HG02798 (cell line): ENCODE data around the gene SEMA3F.

ENCODE experiments used
- ATAC-seq: cut with Tn5 transposase; IDR thresholded peaks from one replicate; pipeline ENCODE4 v1.9.1; 2021; ENCODE audit warnings: mild to moderate bottlenecking; ENCODE audit not compliant: unreplicated experiment, poor library complexity

The SEMA3F gene

DNA sequence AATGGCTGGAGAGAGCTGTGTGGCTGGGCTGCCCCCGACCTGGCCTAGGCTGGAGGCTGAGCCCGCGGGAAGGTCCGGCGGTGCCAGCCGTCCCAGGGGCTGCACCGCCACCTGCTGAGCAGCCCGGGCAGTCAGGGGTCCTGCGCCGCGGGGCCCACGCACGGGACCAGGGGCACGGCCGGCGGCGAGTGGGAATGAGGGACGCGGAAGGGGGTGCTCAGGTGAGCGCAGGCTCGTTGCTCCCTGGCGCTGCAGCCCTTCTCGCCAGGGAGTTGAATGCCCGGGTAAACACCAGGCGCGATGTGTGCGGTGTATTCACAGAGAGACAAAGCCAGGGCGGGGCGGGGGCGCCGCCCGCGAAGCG, 666 bp upstream of the SEMA3F start:
- ATAC-seq = peak; percentile 23

DNA sequence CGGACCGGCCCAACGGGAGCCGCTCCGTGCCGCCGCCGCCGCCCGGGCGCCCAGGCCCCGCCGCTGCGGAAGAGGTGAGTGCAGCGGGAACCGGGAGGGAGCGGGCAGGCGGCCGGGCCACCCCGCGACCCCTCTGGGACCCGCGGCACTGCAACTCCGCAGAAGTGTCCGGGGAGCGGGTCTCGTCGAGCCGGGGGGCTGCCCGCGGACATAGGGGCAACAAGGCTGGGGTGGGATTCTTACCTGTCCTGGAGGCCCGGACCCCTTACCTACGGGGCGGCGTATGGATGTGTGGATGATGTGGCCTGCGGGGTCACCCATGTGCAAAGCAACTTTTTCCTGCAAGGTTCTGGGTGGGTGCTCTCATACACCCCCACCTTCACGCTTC, 361 bp downstream of the SEMA3F start:
- ATAC-seq = no peak

DNA sequence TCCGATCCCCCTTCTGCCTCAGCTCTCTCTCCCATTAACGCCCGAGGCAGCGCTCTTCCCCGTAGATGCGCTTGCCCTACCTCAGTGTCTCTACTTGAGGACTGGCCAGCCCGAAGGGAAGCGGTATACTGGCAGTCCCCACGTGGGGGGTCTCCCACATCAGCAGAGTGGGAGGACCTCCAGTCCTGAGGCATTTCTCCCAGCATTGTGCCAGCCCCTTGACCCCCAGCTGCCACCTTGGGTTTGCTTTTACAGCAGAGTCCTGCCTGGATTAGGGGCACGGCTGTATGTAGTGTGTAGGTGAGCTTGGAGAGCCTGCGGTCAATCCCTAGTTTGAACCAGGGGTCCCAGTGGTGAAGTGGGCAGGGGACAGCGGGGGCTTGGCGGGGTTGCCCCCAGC, 767 bp downstream of the SEMA3F start:
- no peak for ATAC-seq

DNA sequence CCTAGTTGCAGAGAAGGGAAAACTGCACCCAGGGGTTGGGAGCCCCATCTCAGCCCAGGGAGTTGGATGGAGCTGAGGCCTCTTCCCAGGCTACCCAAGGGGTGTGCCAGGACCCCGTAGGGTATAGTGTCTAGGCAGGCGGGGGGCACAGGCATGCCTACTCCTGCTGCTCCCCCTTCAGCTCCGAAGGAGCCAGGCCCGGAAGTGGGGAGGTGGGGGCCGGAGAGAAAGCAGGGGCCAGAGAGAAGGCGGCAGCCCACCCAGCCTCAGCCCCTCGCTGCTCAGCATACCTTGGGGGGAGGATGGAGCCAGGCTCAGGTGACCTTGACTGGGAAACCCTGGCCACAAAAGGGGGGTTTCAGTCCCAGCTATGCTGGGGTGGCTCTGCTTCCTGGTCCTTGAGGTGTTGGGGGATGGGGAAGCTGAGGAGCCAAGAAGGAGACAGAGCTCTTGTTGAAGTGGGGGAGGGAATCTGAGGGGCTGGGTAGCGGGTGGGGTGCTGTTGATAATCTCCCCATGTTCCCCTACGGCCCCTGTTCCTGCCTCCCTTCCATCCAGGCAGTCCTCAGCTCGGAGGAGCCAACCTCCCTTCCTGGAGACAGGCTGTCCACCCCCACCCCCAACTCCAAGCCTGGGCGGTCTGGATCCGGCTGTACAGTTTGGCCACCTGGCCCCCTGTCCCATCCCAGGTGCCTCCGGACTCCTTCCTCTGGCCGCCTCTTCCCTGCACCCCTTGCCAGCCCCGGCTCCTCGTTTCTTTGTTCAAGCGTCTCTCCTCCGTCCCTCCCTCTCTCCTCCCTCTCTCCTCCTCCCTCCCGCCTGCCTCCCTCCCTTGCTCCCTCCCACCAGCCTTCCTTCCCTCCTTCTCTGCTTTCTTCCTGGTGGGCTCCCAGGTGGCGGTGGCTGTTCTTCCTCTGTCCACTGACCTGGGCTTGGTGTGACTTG, 1.7 kb downstream of the SEMA3F start:
- no peak for ATAC-seq

DNA sequence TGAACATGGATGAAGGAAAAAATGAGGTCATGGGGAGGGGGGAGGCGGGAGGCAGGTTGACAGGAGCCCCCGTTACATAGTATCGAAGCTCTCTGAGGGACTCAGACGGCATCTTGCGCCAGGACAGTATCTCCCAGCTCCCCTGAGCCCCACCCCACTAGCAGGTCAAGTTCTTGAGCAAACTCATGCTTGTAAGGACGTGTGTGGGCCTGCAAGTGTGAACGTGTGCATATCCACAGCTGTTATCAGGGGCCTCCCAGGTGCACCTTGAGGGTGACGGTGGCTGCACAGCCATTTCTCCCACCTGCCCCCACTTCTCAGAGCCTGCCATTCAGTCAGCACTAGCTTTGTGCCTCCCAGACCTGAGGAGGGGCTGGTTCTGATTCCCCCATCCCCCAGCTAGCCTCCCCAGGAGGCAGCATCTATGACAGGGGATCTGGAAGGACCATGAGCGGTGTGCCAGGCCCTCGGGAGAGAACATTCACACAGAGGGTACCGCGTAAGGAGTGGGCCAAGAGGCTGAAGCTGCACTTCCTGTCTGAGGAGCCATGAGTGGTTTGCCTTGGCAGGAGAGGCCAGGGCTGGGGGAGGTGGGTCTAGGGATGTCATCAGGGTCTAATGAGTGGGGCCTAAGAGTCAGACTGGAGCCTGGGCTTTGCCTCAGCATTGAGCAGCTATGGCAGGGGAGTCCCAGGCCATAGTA, 2.9 kb downstream of the SEMA3F start:
- no peak for ATAC-seq

DNA sequence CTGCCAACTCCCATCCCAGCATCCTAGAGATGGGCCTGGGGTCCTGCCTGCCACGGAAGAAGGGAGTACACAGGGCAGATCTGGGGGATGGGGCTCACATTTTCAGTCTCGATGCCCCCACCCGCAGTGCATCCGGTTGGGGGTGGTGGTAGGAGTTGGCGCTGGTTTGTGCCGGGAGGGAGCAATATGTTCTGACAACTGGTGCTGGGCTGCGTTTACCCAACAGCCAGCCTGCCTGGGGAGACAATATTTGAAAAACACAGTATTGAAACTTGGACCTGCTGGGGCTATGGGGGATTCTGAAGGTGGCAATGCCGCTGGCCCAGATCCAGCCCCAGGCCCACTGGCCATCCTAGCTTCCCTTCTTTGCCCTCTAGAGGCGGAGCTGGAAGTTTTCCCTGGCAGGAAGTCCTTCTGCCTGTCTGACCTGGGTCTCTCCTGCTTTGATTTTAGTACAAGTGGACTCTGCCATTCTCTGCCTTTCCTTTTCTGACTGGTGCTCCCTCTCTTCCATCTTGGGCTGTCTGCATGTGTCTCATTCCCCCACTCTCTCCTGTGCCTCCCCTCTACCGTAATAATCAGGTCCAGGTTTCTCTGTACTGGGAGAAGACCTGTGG, 3.5 kb downstream of the SEMA3F start:
- no peak for ATAC-seq

DNA sequence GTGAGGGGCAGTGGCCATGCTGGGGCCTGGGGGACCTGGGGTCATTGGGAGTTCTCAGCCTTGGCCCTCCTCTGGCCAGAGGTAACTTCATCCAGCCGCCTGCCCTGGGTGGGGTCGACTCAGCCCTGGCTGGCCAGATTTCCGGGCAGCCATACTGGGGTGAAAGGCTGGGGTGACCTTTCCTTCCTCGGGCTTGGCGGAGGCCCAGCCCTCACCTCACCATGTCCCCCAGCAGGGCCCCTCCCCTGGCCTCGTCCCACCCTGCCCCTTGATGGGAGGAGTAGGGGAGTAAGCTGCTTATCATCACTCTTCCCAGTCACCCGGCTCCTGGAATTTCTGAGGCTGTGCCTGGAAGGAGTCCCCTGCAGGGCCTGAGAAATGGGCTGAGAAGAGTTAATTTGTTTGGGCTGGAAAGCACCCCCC, 5.4 kb downstream of the SEMA3F start:
- no peak for ATAC-seq

DNA sequence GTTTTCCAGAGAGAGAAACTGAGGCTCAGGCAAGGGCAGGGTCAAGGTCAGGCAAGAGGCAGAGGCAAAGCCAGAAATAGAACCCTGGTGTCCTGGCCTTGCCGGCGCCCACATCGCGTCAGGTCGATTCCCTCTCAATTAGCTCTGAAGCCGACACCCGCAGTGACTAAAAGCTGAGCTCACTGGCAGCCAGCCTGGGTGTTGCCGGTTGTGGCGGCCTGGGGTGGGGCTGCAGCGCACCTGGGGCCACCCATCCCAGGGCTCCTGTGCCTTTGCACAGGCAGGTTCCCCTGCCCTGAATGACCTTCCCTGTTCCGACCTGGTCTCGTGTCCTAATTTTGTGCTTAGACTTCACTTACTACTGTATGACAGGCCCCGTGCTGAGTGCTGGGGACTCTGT, 6.2 kb downstream of the SEMA3F start:
- ATAC-seq = no peak

DNA sequence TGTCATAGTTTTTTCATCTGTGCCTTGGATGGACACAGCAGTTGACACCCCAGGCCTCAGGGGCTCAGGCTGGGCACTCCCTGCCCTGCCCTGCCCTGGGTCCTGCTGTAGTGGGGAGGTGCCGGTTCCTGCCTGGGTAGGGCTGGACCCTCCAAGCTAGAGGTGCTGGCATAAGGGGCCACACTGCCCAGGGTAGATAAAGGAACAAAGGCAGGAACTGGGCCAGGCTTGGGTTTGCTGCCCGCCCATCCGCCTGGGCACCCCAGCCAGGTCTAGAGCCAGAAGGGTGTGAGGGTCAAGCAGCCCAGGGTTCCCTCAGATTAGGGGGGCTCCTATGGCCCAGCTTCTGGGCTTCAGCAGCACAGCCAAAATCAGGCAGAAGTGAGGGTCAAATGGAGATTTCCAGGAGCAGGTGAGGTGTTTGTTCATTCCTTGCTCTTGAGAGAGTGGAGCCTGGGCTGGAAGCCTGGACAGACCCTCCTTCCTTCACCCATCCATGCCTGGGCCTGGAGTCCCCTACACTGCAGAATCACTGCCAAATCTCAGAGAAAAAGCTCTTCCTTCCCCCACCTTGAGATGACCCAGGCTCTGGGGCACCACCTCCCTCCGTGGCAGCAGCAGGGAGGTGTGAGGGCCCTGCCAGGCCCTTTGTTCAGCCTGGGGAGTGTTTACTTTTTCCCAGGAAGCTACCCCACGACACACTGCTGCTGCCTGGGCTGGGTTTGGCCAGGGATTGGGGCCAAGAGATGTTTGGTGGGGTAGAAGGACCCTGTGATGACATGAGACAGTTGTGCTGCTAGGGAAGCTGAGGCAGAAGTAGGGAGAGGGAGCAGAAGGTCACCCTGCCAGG, 7.1 kb downstream of the SEMA3F start:
- no peak for ATAC-seq

DNA sequence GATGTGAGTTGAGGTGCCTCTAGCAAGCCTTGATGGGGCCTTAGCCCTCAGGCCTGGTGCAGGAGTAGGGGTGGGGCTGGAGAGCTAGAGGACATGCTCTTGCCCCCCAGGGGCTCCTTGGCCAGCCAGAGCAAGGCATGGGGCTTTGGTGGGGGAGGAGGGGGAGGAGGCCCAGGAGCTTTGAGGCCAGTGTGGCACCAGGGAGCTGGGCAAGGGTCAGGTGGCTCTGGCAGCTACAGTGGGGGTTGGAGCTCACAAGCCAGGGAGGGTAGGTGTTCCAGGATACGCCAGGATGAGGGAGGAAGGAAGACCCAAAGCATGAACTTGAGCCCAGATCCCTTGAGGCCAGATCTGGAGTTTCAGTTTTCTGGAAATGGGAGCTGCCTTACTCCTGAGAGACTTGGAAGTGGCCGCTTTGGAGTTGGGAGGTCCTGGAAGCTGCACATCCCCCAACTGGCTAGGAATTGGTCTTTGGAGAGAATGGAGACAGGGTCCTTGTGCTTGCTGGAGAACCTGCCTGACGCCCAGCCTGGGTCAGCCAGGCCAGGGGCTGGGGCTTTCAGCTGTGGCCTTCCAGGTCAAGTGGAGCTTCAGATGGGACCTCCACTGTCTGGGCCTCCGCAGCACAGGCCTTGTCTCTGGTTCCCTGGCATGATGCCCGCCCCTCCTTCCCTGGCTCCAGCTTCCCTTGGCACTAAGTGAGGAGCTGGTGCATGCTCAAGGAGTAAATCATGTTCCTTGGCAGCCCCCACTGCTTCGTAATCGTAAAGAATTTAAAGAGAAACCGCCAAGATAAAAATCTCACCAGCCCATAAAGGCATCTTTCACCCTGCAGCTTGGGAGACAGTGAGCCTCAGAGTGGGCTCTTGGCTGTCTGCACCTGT, 8.7 kb downstream of the SEMA3F start:
- ATAC-seq = no peak

DNA sequence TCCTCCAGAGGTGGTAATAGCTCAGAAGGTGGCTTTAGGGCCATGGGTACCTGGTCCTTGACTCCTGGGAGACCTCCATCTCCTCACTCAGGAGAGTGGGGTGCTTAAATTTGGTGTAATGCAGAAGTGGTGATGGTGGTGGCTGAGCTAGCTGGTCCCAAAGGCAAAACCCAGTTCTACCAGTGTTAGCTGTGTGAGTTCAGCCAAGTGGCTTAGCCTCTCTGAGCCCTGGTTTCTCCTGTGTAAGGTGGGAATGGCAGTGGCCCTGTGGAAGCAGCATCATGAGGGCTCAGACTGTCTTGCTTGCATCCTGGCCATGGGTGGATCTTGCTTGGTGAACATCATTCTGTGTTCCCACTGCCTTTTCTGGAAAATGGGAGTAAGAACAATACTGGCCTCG, 9.4 kb downstream of the SEMA3F start:
- no peak for ATAC-seq

DNA sequence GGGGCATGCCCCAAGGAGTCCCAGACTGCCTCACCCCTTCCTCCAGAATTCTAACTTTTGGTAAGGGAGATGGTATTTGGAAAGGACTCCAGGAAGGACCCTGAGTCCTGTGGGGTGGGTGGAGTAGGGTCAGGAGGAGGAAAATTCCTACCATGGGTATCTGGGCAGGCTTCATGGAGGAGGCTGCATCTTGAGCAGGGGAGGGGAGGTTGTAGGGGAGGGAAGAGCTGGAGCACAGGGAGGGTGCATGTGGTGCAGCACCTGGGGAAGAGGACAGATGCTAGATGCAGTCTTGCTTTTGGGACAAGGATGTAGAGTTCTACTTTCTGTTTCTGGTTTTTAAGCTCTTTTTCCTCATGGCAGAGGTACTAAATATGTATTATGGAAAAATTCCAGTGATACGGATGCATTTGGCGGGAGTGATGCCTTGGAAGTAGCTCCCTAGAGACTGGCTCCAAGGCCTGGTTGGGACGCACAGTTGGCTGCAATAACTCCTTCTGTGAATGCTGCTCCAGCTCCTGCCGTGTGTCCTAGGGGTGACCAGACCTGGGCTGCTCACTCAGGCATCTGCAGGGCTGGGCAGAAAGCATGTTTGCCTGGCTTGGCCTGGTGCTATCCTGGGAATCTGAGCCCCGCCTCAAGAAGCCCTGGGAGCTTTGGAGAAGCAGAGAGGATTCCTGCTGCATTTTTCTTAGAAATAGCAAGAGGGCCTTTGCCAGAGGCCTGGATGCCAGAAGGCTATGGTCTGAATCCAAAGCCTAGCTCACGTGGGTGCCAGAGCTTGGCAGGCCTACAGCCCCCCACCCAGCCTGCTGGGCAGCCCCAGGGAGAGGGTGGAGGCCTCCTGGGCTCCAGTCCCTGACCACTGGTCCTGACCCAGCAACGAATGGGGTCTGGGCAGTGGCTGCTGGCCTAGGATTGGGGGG, 10.1 kb downstream of the SEMA3F start:
- ATAC-seq = no peak

DNA sequence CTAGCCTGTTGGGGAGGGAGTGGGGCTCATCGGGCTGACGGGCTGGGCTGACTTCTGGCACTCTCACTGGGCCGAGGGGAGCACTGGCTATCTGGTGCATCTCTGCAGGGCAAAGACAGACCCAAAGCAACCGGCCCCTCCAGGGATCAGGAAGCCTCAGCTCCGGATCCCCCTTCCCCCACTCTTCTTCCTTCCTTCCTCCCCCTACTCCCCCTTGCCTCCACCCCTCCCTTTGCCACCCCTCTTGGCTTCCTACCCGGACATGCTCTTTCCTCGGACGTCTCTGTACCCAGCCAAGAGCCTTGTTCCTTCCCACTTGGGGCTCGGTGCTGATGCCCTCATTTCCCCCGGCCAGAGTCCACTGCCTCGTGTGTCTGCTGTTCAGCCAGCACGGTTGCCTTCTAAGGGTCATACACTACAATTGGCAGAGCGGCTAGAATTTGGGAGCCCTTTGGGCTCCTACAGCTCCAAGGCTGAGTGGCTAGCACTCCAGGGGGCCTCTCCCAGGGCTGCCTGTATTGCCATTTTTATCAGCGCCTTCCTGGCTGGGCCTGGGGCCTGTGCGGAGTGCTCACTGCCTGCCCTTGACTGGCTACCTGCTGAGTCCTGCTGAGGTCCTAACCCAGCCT, 10.9 kb downstream of the SEMA3F start:
- ATAC-seq = no peak

DNA sequence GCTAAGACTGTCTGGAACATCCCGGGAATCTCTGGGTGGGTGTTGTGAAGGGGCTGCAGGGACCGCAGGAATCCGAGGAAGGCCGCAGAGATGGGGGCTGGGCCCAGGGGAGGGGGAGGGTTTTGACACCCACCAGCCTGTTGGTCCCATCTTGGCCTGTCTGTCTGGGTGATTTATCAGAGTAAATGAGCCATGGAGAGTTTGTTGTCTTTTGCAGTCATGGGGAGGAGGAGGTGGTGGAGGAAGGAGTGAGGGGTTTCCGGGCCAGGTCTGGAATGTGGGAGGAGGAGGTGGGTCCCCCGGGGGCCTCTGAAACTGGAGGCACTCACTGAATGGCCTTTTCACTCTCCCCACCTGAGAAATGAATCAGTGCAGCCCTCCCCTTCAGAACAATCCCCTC, 11.5 kb downstream of the SEMA3F start:
- no peak for ATAC-seq

DNA sequence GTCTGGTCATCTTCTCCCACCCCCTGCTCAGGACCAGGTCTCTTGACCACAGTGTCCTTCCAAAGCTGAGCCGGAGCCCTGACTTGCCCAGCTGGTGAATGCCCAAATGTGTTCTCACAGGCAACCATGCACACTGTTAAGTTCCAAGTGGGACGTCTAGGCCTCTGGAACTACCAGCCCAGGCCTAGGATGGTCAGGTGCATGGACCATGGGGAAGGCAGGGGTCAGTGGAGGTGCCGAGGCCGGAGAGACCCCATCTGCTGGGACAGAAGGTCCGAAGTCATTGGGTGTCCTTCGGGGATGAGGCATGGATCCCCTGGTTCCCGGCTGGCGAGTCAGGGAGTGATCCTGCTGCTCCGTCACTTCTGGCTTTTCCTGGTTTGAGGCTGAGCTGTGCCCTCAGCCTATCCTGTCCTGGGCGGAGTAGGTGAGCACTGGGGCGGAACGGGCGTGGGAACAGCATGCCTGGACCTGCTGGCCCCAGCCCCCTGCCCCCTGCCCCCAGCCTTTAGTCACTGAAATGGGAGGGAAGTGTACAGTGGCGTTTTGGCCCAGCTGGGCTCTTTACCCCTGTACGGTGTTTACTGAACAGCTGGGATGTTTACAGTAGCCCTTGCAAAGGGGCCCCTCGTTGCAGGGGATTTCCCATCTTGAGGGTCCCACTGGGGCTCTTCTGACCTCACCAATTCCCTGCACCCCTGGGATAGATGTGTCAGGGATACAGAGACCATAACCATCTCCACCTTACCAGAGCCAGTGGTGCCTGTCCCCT, 12.1 kb downstream of the SEMA3F start:
- no peak for ATAC-seq

DNA sequence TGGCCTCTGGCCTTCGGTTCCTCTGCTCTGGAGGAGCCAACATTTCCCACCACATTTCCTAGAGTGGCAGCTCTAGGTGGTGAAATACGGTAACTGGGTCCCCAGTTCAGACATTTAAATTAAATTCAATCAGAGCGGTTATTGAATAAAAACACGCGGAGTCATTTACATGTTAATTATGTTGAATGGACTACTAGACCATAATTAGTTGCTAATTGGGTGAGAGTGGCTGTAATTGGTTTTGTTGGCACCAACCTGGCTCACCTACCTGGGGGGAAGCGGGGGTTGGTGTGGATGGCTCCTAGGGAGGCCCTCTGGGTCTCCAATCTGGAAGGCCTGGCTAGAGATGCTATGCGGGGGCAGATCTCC, 12.7 kb downstream of the SEMA3F start:
- ATAC-seq = no peak

DNA sequence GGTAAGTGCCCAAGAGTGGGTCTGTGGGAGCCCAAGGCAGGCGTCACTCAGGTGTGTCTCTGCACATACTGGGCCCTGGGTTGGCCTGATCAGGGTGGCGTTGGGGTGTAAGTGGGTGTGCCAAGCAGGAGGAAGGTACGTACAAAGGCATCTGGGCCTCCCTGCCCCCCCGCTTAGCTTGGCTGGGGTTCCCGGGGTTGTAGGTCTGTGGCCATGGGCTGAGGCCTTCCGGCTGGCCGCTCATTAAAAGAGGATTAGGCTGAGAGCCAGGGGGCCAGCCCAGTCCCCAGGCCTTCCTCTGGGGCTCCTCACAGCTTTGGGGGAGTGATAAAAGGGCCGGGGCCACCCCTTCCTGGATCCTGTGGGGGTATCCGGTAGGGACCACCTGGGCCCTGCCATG, 13.3 kb downstream of the SEMA3F start:
- no peak for ATAC-seq
